Islet precursor cell (in vitro differentiated cells): Measurements from ENCODE around the gene ACVR1.
"Not testable (repeated sequence)": the region's sequence is repeated elsewhere in the genome, so short reads cannot be mapped to it uniquely, and the experiment has no call there.

ENCODE experiments used
- DNase-seq: peaks from one replicate; pipeline ENCODE4 v3.0.0-alpha.2; 2018

ACVR1 gene

GRCh38 chr2:157893611-157894010 lies 17.5 kb upstream of the ACVR1 start:
- DNase-seq: no peak

- no peak for DNase-seq
Measured at GRCh38 chr2:157891643-157892041, 15.5 kb upstream of the ACVR1 start.

DNA sequence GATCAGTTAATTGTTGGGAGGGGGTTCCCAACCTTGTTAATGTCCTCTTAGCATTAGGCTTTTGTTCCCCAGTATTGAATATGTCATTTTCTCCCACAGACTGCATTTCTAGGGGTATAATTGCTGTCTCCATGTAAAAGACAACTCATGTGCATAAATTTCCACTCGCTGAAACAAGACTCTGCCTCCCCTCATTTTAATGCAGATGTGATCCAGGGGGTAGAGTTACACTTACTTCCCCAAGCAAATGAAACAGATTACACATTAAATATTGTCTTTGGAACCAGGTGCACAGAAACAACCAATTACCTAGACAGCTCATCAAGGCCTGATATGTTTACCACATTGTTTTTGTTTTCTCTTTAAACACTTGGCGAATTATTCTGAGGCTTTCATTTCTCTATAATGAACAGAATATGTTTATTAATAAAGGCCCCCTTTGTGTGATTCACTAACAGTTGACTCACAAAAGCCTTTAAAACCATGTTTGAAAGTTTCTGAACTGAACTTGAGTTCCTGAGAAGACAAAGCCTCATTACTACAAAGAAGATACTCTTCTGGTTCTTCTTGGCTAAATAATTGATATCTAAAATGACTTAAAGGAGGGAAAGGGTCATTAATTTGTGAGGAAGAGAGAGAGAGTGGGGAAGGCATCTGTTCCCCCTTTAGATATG lies 15.0 kb upstream of the ACVR1 start:
- no peak for DNase-seq

DNA sequence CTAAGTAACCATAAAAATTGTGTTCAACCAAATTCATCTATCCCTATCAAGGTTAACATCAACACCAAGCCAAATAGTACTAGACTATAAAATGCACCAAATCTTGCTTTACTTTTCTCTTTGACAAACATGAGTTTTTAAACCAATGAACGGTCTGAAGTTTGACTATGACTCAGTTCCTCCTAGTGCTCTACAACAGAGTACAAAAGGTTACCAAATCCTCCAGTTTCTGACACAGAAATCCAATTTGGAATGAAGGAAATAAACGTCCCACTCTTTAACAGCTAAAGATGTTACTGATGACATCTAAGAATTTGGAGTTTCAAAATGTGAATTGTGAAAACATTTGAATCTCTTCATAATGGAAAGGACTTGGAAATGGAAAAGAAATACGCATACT lies 11.8 kb upstream of the ACVR1 start:
- no peak for DNase-seq

DNA sequence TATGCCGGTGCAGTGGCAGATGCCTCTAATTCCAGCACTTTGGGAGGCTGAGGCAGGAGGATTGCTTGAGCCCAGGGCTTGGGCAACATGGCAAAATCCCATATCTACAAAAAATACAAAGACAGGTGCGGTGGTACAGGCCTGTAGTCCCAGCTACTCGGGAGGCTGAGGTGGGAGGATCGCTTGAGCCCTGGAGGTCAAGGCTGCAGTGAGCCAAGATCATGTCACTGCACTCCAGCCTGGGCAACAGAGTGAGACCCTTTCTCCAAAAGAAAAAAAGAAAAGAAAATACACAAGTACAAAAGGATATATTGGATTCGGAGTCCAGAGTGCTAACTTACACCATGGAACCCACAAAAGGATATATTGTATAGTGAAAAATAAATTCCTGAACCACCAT lies 8.4 kb upstream of the ACVR1 start:
- DNase-seq: not testable (repeated sequence)

GRCh38 chr2:157880927-157881326 lies 4.8 kb upstream of the ACVR1 start:
- DNase-seq: no peak

GRCh38 chr2:157877761-157878400 lies 1.8 kb upstream of the ACVR1 start:
- no peak for DNase-seq

- DNase-seq: no peak
Measured at GRCh38 chr2:157876786-157877138, 632 bp upstream of the ACVR1 start.

DNA sequence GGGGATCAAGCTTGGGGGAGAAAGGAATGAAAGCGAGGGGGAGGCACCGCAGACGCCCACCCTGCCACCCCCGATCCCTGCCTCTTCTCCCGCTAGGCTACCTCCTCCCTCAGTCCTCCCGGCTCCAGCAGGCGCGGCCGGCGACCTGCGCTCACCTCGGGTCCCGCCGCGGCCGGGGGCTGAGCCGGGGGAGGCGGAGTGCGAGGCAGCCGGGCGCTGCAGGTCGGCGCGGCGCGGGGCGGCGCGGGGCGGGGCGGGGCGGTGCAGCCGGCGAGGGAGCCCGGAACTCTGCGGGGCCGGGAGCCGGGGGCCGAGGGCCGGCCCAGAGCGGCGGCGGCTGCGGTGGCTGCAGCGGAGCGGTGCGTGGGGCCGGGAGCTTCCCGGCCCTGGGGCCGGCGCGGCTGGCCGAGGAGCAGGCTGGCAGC lies 477 bp downstream of the ACVR1 start:
- no peak for DNase-seq

- DNase-seq: peak; percentile 67
Measured at GRCh38 chr2:157874997-157875640, 1.0 kb downstream of the ACVR1 start.

DNA sequence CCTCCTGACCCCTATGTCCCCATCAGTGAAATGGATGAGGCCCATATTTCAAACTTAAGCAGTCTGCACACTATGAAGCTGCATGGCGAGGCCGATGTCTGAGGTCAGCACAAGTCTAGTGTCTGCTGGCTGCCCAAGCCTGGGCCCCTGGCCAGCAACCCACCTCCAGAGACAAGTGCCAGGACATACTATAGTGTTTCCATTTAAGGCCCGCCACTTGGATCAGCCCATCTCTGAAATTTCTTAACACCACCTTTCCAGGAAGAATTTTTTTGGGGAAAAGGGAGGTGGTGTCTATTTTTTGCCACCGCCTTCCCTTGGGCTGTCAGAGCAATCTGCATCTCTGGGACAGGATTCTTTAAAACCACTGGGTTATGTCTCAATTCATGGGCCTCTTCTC lies 1.8 kb downstream of the ACVR1 start:
- no peak for DNase-seq

- no peak for DNase-seq
Measured at GRCh38 chr2:157872791-157873190, 3.3 kb downstream of the ACVR1 start.

- DNase-seq: no peak
Measured at GRCh38 chr2:157871415-157871814, 4.7 kb downstream of the ACVR1 start.

DNA sequence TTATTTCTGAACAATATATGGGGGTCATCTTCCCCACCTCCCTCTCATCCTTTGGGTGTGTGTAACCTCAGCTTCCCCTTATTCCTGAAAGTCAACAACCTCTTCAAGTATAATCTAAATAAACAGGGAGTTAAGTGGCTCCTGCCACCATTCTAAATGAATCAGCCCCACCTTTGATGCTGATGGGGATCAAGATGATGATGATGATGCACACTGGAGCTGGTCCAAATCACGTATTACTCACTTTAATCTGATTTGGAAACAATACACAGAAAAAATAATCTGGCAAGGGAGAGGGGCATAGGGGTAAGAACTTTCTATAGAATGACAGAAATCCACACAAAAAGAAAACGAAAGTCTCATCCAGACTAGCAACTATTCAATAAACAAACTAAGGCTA lies 7.1 kb downstream of the ACVR1 start:
- no peak for DNase-seq

GRCh38 chr2:157867703-157868102 lies 8.4 kb downstream of the ACVR1 start:
- no peak for DNase-seq

DNA sequence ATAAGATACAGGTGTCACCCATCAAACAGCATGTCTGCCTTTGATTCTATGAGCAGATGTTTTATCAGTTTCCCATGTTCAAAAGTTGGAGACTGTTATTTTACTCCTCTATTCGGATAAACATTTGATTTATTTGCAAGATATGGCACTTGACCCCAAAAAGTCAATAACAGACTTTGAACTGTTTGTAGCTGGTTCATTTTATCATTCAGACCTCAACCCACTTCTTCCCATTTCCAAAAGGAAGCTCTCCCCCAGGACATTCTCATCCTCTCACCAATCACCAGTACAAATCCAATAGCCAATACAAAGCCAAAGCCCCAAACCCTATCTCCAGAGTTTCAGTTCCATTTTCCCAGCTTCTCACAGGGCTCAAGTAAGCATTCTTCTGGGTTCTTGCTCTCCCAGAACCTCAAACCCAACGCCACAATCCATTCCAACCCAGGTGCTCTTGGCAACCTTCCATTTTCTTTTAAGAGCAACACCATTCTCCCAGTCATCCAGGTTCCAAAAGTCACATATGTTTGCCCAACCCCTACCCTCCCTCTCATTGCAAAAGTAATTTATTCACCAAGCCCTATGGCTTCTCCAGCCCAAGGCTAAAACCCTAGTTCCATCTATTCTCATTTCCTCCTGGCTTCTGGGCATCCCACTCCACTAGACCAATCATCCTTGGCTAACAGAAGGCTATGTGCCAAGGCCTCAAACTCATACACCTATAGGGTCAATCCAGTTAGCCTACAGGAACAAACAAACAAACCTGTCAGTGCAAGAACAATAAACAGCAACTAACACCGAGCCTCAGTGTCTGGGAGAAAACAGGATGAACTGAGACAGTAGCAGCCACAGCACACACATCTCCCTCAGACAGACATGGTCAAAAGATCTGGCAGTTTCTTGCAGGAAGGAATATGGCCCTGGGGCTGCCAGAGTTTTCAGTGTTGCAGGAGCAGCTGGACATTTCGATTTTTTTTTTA lies 9.2 kb downstream of the ACVR1 start:
- no peak for DNase-seq

GRCh38 chr2:157866202-157866601 lies 9.9 kb downstream of the ACVR1 start:
- DNase-seq: no peak

DNA sequence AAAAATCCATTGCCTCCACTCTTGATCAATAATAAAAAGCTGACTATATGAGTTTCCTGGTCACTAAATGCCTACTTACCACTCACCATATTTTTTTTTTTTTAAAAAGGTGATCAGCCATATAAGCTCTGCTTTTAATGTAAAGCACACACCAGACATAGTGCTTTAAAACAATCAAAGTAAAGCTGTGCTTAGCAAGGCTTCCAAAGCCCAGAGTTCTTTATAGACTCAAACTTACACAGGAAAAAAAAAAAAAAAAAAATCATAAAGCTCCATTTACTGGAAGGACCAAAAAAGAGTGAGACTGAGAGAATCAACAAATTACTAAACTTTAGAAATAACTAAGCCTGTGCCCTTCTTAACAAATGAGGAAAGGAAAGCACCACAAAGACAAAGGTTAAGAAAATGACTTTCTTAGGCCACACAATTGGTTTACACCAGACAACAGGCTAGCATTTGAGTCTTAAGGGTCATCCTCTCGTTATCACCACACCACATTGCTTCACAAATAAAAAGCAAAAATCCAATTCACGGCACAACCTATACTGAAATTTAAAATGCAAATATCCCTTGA lies 11.2 kb downstream of the ACVR1 start:
- no peak for DNase-seq

DNA sequence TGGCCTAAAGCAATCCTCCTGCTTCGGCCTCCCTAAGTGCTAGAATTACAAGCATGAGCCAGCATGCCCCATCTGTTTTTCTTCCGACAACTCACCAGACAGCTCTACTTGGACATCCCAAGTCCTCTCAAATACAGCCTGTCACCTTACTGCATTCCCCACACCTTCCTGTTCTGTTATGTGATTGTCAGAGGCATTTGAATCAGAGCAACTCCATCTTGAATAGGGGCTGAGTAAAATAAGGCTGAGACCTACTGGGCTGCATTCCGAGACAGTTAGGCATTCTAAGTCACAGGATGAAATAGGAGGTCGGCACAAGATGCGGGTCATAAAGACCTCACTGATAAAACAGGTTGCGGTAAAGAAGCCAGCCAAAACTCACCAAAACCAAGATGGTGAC lies 17.3 kb downstream of the ACVR1 start:
- no peak for DNase-seq

- no peak for DNase-seq
Measured at GRCh38 chr2:157857881-157858280, 18.2 kb downstream of the ACVR1 start.

- no peak for DNase-seq
Measured at GRCh38 chr2:157856187-157856515, 20.0 kb downstream of the ACVR1 start.

DNA sequence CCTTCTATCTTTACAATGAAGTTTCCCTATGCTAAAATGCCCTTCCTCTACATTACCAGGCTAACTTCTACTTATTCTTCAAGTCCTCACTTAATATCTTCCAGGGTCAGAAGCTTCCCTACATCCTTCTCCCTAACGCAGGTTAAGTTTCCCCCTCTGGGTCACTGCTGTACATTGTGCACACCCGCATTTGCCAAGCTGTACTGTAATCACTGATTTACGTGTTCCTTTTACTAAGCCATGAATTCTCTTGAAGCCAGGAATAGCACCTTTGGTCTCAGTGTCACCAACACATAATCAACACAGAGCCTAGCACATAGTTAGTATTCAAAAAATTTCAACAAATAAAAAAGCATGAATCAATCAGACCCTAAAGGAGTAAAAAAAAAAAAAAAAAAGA lies 22.3 kb downstream of the ACVR1 start:
- no peak for DNase-seq

DNA sequence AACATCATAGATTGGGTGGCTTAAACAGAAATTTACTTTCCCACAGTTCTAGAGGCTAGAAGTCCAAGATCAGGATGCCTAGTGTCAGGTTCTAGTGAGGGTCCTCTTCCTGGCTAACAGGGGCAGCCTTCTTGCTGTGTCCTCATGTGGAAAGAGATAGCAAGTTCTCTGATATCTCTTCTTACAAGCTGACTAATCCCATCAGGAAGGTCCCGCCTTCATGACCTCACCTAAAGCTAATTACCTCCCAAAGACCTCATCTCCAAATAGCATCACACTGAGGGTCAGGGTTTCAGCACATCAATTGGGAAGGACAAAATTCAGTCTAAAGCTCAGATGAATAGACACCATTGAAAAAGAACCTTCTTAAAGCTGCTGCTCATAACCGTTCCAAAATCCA lies 22.9 kb downstream of the ACVR1 start:
- no peak for DNase-seq
